Heart right ventricle (tissue), 16 donors: Measurements from ENCODE around the gene RRM1. TPM values are rescaled to one million over a fixed set of nuclear protein-coding genes. Genes with fewer than 3 reads are reported as not detected.

ENCODE experiments used
- ATAC-seq, 8 donors: fragments of 200-7000 bp; cut with Tn5 transposase; one replicate each; pipeline ENCODE4 v1.9.1; 2020; ENCODE audit warnings: mild to moderate bottlenecking in 8 of 8, moderate library complexity in 8 of 8, moderate number of reproducible peaks in 1 of 8
- DNase-seq, 2 donors: peaks; one replicate each; pipeline ENCODE4 v3.0.0-alpha.2; 2020
- H3K27ac ChIP-seq, 10 donors: fragments of 200-600 bp; sonication (generic) in 2 of 10; one replicate each; pipeline versions ENCODE4 v1.5.0 to v1.8.0; 2020 to 2022; ENCODE audit warnings: mild to moderate bottlenecking in 3 of 10
- H3K27me3 ChIP-seq, 7 donors: fragments of 200-600 bp; one replicate each; pipeline ENCODE4 v1.8.0; 2021 to 2022; ENCODE audit warnings: mild to moderate bottlenecking in 2 of 7
- H3K36me3 ChIP-seq, 9 donors: fragments of 200-600 bp; sonication (generic) in 1 of 9; one replicate each; pipeline versions ENCODE4 v1.5.0 to v1.8.0; 2020 to 2022; ENCODE audit warnings: mild to moderate bottlenecking in 2 of 9
- H3K4me1 ChIP-seq, 9 donors: fragments of 200-600 bp; sonication (generic) in 1 of 9; one replicate each; pipeline versions ENCODE4 v1.5.0 to v1.8.0; 2020 to 2022; ENCODE audit warnings: mild to moderate bottlenecking in 4 of 9
- H3K4me3 ChIP-seq, 10 donors: fragments of 200-600 bp; sonication (generic) in 2 of 10; one replicate each; pipeline versions ENCODE4 v1.5.0 to v1.8.0; 2020 to 2022; ENCODE audit warnings: mild to moderate bottlenecking in 7 of 10, moderate library complexity in 2 of 10
- H3K9me3 ChIP-seq, 11 donors: fragments of 200-600 bp in 10 of 11; sonication (generic) in 2 of 11; one replicate each; pipeline versions ENCODE4 v1.5.0 to v1.8.0; 2013 to 2022; ENCODE audit warnings: mild to moderate bottlenecking in 2 of 11, control low read depth in 1 of 11, moderate library complexity in 1 of 11
- WGBS, 2 donors: extraction: QIAGEN DNeasy Blood & Tissue Kit; methylation state at CpG; one replicate each; pipeline ENCODE4 v1.1.7; 2013; ENCODE audit warnings: inconsistent platforms in 1 of 2; 5-methylcytosine and 5-hydroxymethylcytosine counted together
- intact Hi-C, 10 donors: fragments of 100-400 bp; cut with DNase I; formaldehyde crosslinking; loops; one replicate each; pipeline versions ENCODE4 v1.11.1 to v1.14.2; 2022
- polyA plus RNA-seq, 2 donors: library from polyadenylated mRNA; stranded (reverse); fragments of 200-250 nt; gene quantifications; one replicate each; pipeline ENCODE4 v1.2.3, GENCODE V29; 2013
- total RNA-seq, 10 donors: library from RNA; stranded (reverse); fragmentation: NEBNext Ultra II Directional in 3 of 10; extraction: Animal tissue kit (Norgen Biotek cat#: 25700) in 3 of 10; gene quantifications; one replicate each; pipeline versions ENCODE4 v1.2.1 to v1.2.4, GENCODE V29; 2021 to 2023
- TF ChIP-seq, protein P1 (sequence below), 9 donors: fragments of 200-600 bp; sonication (generic) in 2 of 9; IDR thresholded peaks; one replicate each; pipeline versions ENCODE4 v1.5.0 to v1.8.0; 2021 to 2022; ENCODE audit warnings: antibody characterized with exemption in 9 of 9, mild to moderate bottlenecking in 5 of 9, moderate library complexity in 1 of 9
- donor health status: Arrhythmogenic right ventricular cardiomyopathy.
- donor health status: ischemic (EF 13 %, LVEDD 7.1; RV severe dilation, severe dysfunction).
- donor health status: healthy with polysubstance abuse.
- donor health status: DM: no; HTN: yes; CAD: no.
- donor health status: DM: no; HTN: no; CAD: no.
- donor health status: ischemic (EF 25% LVEDD 6.9; RV normal size, moderate dysfunction).
- donor health status: ischemic (EF 25% LVEDD 5.7; RV mildly dilated, moderate dysfunction).
- donor health status: healthy.
- donor health status: DM: yes; HTN: yes; CAD: no.
- donor health status: Ischemic cardiomyopathy.
- donor health status: ischemic (EF 35%, LVEDD 5.7; RV mildly dilated, moderate dysfunction).
- donor health status: nonischemic (EF 11% LVEDD 7.7; RV severe dilation, severe dysfunction).
- donor health status: DM: yes; HTN: yes; CAD: no.
- donor health status: PGD.
- donor health status: ischemic (EF 29% LVEDD 5.4; RV normal size, mild dysfunction).
- donor health status: nonischemic (EF 23%, LVEDD 6.1; RV moderate dilation, normal function).

The RRM1 gene
- total and polyA plus RNA-seq, 12 donors, result 3.7 to 36.6 (median 27.7) TPM

DNA sequence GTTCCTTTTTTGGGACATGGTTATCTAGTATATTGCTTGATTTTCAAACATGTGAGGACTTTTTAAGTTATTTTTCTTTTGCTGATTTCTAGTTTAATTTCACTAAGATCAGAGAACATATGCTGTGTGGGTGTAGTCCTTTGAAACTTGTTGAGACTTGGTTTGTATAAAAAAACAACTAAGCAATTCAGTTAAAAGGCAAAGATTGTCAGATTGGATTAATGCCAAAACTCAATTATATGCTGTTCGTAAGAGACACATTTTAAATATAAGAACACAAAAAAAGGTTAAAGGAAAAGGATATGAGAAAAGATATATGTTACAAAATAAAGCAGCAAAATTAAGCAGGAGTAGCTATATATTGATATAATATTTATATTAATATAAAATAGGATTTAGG, 17.8 kb upstream of the RRM1 start:
- no peak for ATAC-seq
- no peak for DNase-seq
- WGBS, 2 donors, result 67 to 74% methylated on average over 1 of the region's 1 CpG
- TF ChIP-seq, protein P1, sequence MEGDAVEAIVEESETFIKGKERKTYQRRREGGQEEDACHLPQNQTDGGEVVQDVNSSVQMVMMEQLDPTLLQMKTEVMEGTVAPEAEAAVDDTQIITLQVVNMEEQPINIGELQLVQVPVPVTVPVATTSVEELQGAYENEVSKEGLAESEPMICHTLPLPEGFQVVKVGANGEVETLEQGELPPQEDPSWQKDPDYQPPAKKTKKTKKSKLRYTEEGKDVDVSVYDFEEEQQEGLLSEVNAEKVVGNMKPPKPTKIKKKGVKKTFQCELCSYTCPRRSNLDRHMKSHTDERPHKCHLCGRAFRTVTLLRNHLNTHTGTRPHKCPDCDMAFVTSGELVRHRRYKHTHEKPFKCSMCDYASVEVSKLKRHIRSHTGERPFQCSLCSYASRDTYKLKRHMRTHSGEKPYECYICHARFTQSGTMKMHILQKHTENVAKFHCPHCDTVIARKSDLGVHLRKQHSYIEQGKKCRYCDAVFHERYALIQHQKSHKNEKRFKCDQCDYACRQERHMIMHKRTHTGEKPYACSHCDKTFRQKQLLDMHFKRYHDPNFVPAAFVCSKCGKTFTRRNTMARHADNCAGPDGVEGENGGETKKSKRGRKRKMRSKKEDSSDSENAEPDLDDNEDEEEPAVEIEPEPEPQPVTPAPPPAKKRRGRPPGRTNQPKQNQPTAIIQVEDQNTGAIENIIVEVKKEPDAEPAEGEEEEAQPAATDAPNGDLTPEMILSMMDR (IDR thresholded peaks at IDR 0.05), result no peak
- peaks cover 0 to 13% (median 10%) of the 10 kb centered on the region in 9 donors for H3K4me1 ChIP-seq
- no peaks in the 10 kb centered on the region for H3K27me3 ChIP-seq
- H3K4me3 ChIP-seq, result no peak overlapping the region
- no peaks in the 10 kb centered on the region for H3K9me3 ChIP-seq
- H3K27ac ChIP-seq, result no peak overlapping the region
- peaks cover 0 to 38% (median 0%) of the 10 kb centered on the region in 9 donors for H3K36me3 ChIP-seq
- intact Hi-C loops, result loop anchor here in 2 of 10 donors (10.0 kb wide), 2 partner anchors 92 to 292 kb away; no protein-coding TSS in a partner anchor

DNA sequence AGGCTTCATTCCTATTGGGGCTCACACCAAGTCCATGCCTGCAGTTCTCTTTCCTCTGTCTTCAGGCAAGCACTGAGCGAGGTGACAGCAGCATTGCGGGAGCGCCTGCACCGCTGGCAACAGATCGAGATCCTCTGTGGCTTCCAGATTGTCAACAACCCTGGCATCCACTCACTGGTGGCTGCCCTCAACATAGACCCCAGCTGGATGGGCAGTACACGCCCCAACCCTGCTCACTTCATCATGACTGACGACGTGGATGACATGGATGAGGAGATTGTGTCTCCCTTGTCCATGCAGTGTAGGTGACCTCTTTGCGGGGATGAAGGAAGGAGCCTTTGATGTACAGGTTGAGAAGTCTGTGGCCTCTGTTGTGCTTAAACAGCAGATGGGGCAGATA, 11.4 kb upstream of the RRM1 start:
- Histone ChIP-seq H3K4me3 (no peak overlapping the region), H3K27ac (no peak overlapping the region), H3K9me3 (no peaks in the 10 kb centered on the region), H3K36me3 (peaks cover 0 to 72% (median 17%) of the 10 kb centered on the region in 9 donors), H3K27me3 (no peaks in the 10 kb centered on the region), H3K4me1 (no peaks in the 10 kb centered on the region)
- DNase-seq (no peak), ATAC-seq (no peak)
- intact Hi-C loops, result no loop called here
- TF ChIP-seq, protein P1 (IDR thresholded peaks at IDR 0.05), result no peak
- WGBS, 2 donors, result 85 to 87% methylated on average over 9 of the region's 9 CpGs

DNA sequence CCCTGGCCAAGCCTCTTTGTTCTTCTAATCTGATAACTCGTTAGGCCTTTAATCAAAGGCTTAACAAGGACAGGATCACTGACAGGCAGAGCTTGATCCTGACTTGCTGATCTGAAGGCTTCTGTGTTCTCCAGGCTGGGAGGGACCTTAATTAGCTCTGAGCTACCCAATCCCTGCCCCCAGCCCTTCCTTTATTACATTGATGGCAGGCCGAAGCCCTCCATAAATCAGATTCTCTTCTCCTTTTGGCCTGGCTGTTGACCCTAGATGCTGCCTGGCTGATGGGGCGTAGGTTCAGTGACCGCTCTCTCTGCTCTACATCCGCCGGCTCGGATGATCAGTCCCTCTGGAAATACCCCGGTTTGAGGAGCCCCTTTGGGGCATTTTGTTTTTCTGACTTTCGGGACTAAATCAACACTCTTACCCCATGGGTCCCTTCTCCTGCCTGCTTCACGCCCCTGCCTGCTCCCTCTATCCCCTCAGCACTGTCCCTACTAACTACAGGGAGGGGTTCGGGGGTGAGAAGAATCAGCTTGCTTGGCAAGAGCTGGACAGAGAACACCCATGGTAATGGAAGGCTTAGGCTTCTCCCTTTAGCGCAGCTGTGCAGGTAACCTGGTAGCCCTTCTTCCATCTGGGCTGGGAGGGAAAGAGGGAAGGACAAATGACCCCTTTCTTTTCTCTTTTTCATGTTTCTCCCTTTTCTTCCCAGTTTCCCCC, 10.0 kb upstream of the RRM1 start:
- 94% methylated on average over 12 of the region's 12 CpGs for WGBS, 2 donors
- Histone ChIP-seq H3K27me3 (no peaks in the 10 kb centered on the region), H3K9me3 (no peaks in the 10 kb centered on the region), H3K4me1 (peaks cover 0 to 2% (median 0%) of the 10 kb centered on the region in 9 donors), H3K27ac (no peak overlapping the region), H3K36me3 (peaks cover 0 to 84% (median 17%) of the 10 kb centered on the region in 9 donors), H3K4me3 (no peak overlapping the region)
- intact Hi-C loops, result no loop called here
- TF ChIP-seq, protein P1 (IDR thresholded peaks at IDR 0.05), result no peak
- no peak for ATAC-seq
- no peak for DNase-seq

DNA sequence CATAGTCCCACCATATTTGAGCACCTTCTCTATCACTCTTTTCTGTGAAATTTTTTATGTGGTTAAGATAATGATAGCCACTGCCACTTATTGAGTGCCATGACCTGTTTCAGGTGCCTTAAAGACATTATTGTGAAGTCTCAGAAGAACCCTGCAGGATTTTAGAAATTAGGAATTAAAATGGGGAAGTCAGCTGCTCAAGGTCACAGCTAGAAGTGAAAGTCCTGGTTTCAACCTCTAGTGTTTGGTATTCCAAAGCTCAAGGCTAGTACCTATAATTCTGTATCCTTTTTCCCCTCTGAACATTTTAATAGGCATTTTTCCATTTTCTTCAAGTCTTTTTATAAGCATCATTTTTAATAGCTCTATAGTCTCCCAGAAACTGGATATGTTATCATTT, 9.0 kb upstream of the RRM1 start:
- DNase-seq, result no peak
- Histone ChIP-seq H3K9me3 (no peaks in the 10 kb centered on the region), H3K4me1 (peaks cover 0 to 7% (median 0%) of the 10 kb centered on the region in 9 donors), H3K36me3 (peaks cover 0 to 86% (median 17%) of the 10 kb centered on the region in 9 donors), H3K27ac (no peak overlapping the region), H3K4me3 (no peak overlapping the region), H3K27me3 (no peaks in the 10 kb centered on the region)
- intact Hi-C loops, result no loop called here
- no peak for ATAC-seq
- TF ChIP-seq, protein P1 (IDR thresholded peaks at IDR 0.05), result no peak
